ENCODE results near the gene AARS1.

- TF ChIP-seq POLR2A (IDR thresholded peaks at IDR 0.05; ENCODE audit: low read length) (peak; percentile 82), GATA1 (IDR thresholded peaks at IDR 0.05; ENCODE audit: low read depth, low read length) (no peak)
Measured at GRCh38 chr16:70298988-70299938, 10.0 kb upstream of the AARS1 start, which contains the start of gene DDX19B.
